Fibroblast of lung (primary cell): ENCODE measurements around the gene PSPN. TPM values are rescaled to one million over a fixed set of nuclear protein-coding genes. Genes with fewer than 3 reads are reported as not detected.

Experiments used
- DNase-seq, 2 donors: peaks; one replicate each; pipeline versions ENCODE4 v3.0.0 to v3.0.0-alpha.2; 2010; ENCODE audit warnings: low read depth in 2 of 2
- H2AFZ ChIP-seq: 2 replicates; pipeline ENCODE4 v1.5.1; 2012; ENCODE audit warnings: low read length, control low read depth, inconsistent platforms
- H3K27ac ChIP-seq: 2 replicates; pipeline ENCODE4 v1.5.1; 2011; ENCODE audit warnings: low read length, control low read depth; ENCODE audit not compliant: insufficient read depth
- H3K27me3 ChIP-seq: 2 replicates; pipeline ENCODE4 v1.5.1; 2011; ENCODE audit warnings: mild to moderate bottlenecking, low read length; ENCODE audit not compliant: control insufficient read depth, insufficient read depth
- H3K36me3 ChIP-seq: 2 replicates; pipeline ENCODE4 v1.5.1; 2011; ENCODE audit warnings: low read length; ENCODE audit not compliant: control insufficient read depth, insufficient read depth
- H3K4me1 ChIP-seq: 2 replicates; pipeline ENCODE4 v1.5.1; 2011; ENCODE audit warnings: low read length; ENCODE audit not compliant: control insufficient read depth, insufficient read depth; ENCODE audit errors: extremely low read depth
- H3K4me2 ChIP-seq: 2 replicates; pipeline ENCODE4 v1.5.1; 2011; ENCODE audit warnings: low read length, control low read depth; ENCODE audit not compliant: insufficient read depth; ENCODE audit errors: extremely low read depth
- H3K4me3 ChIP-seq, 4 experiments: fragments of 200-600 bp in 1 of 4; sonication (generic) in 1 of 4; replicated peaks in 1 of 4; 2 replicates each; pipeline ENCODE4 v1.5.1; 2011 to 2016; ENCODE audit warnings: low read length in 4 of 4, low read depth in 3 of 4, mild to moderate bottlenecking in 3 of 4, control low read depth in 2 of 4, inconsistent platforms in 1 of 4, mixed read lengths in 1 of 4; ENCODE audit not compliant: insufficient read depth in 1 of 4; ENCODE audit errors: control extremely low read depth in 1 of 4
- H3K79me2 ChIP-seq: 2 replicates; pipeline ENCODE4 v1.5.1; 2012; ENCODE audit warnings: mild to moderate bottlenecking, low read length, inconsistent platforms; ENCODE audit not compliant: control insufficient read depth, insufficient read depth
- H3K9ac ChIP-seq: 2 replicates; pipeline ENCODE4 v1.5.1; 2011; ENCODE audit warnings: mild to moderate bottlenecking, low read length, control low read depth; ENCODE audit not compliant: insufficient read depth
- H3K9me3 ChIP-seq: 2 replicates; pipeline ENCODE4 v1.5.1; 2012; ENCODE audit warnings: low read depth, low read length; ENCODE audit not compliant: control insufficient read depth, insufficient read depth
- H4K20me1 ChIP-seq: 2 replicates; pipeline ENCODE4 v1.5.1; 2011; ENCODE audit warnings: low read length; ENCODE audit not compliant: control insufficient read depth, insufficient read depth; ENCODE audit errors: extremely low read depth
- EZH2 ChIP-seq: IDR thresholded peaks from 2 replicates; pipeline ENCODE4 v1.5.1; 2012; ENCODE audit warnings: low read length, control low read depth, mild to moderate bottlenecking; ENCODE audit errors: missing control alignments
- polyA minus RNA-seq: library from RNA; depleted of rRNA, polyadenylated mRNA; stranded (reverse); fragments of >200 nt; gene quantifications from 2 replicates; pipeline ENCODE4 v1.2.3, GENCODE V29; 2011; ENCODE audit warnings: low replicate concordance
- polyA plus RNA-seq, 2 donors: library from polyadenylated mRNA; depleted of rRNA in 1 of 2; stranded (reverse) in 1 of 2; unstranded in 1 of 2; fragments of >200 nt; gene quantifications; 2 replicates each; pipeline ENCODE4 v1.2.1, GENCODE V29; 2011 to 2012; ENCODE audit warnings: missing spikeins in 1 of 2
- total RNA-seq: library from RNA; depleted of rRNA; stranded (reverse); fragments of >200 nt; gene quantifications from 2 replicates; pipeline ENCODE4 v1.2.1, GENCODE V29; 2014
- TF ChIP-seq, protein P1 (sequence below), 2 donors: IDR thresholded peaks in 1 of 2; conservative IDR thresholded peaks in 1 of 2; 1 replicate in 1 of 2; 2 replicates in 1 of 2; pipeline ENCODE4 v1.5.1; 2011 to 2012; ENCODE audit warnings: low read length in 2 of 2, control low read depth in 1 of 2, inconsistent platforms in 1 of 2, low read depth in 1 of 2, mild to moderate bottlenecking in 1 of 2

Gene PSPN
- total RNA-seq = 0.99 and 1.8 TPM in 2 replicates
- 0.25 and 0.36 TPM in 2 replicates for polyA plus RNA-seq
- 0.72 and 0.74 TPM in 2 replicates for polyA plus RNA-seq (2012)
- 0.85 and 1.3 TPM in 2 replicates for polyA minus RNA-seq

DNA sequence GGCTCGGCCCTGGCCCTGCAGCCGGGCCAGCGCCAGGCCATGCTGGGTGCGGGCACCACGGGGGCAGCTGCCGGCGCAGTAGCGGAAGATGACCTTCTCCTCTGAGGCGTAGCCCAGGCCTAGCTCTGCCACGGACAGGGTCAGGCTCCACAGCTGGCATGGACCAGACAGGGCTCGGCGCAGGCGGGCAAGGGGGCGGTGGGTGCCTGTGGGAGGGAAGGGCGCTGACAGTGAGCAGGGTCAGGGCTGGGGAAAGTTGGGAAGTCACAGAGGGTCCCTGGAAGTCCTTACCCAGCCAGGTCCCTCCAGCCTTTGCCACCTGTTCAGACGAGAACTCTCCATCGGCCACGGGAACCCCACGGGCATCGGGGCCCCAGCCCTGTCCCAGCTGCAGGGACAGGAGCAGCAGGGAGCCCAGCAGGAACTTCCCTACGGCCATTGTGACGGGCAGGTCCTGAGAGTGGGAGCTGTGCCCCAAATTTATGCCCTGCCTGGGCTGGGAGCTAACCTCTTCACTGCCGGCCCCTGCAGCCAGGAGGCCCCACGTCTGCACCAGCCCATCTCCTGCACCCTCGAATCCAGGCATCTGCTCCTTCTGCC, at the start of gene PSPN:
TSS of gene PSPN (minus strand) at position 523 of the 600 bp plus-strand sequence. CDS start at position 439, 84 bp downstream.
- Histone ChIP-seq H3K4me1 (peaks cover 5% of the 10 kb centered on the region), H4K20me1 (no peaks in the 10 kb centered on the region), H2AFZ (no peak within 1 kb of the TSS)

DNA sequence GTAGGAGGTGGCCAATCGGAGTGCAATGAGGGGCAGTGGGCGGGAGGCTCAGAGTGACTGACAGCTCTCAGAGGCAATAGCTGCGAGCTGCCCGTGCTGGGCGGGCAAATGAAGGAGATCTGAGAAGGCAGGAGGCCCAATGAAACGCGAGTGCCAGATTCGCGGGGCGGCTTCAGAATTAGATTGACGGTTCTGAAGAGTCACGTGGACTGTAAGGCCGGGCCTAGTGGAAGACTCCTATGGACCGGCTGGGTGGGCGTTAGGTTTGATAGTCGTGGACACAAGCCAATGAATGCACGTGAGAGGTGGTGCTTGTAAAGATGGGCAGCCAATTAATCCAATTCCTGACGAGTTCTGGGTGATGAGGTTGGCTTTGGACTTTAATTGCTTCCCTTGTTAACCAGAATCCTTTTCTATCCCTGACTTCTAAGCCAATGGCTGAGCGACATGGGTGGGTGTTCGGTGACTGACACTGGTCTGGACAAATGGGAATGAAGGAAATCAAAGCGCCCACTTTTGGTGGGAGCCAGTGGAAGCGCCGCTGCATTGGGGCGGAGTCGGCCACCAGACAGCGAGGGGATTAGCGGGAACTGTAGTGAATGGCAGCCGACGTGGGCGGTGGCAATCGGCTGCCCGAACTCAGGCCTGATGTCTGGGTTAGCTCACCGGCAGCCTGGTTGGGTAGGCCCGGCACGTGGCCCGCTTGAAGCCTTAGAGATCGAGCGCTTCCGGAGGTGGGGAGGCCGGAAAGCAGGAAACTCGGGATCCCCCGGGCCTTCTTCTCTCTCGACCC, 49.4 kb upstream of the PSPN start:
- Histone ChIP-seq H3K36me3 (peaks cover 13% of the 10 kb centered on the region), H3K4me1 (peaks cover 4% of the 10 kb centered on the region), H3K27me3 (peaks cover 3% of the 10 kb centered on the region), H3K9me3 (no peaks in the 10 kb centered on the region), H3K4me2 (no peak overlapping the region), H4K20me1 (peaks cover 6% of the 10 kb centered on the region), H3K9ac (no peak overlapping the region), H2AFZ (peak overlapping the region; percentile 0), H3K4me3 (peak overlapping the region in 1 of 4 experiments; percentile 20), H3K27ac (peak overlapping the region; percentile 23), H3K79me2 (peaks cover 40% of the 10 kb centered on the region)
- peak; percentile 100 for DNase-seq
- no peak for TF ChIP-seq EZH2
- TF ChIP-seq, protein P1, sequence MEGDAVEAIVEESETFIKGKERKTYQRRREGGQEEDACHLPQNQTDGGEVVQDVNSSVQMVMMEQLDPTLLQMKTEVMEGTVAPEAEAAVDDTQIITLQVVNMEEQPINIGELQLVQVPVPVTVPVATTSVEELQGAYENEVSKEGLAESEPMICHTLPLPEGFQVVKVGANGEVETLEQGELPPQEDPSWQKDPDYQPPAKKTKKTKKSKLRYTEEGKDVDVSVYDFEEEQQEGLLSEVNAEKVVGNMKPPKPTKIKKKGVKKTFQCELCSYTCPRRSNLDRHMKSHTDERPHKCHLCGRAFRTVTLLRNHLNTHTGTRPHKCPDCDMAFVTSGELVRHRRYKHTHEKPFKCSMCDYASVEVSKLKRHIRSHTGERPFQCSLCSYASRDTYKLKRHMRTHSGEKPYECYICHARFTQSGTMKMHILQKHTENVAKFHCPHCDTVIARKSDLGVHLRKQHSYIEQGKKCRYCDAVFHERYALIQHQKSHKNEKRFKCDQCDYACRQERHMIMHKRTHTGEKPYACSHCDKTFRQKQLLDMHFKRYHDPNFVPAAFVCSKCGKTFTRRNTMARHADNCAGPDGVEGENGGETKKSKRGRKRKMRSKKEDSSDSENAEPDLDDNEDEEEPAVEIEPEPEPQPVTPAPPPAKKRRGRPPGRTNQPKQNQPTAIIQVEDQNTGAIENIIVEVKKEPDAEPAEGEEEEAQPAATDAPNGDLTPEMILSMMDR (conservative IDR thresholded peaks at IDR 0.05 in 1 of 2, IDR thresholded peaks at IDR 0.05 in 1 of 2; ENCODE audit: low read depth in 1 of 2, low read length in 2 of 2) = no peak

More for the DNA sequence above, at the start of gene PSPN:
- H3K9ac ChIP-seq = no peak within 1 kb of the TSS
- no peak within 1 kb of the TSS for H3K27ac ChIP-seq
- peaks cover 9% of the 10 kb centered on the region for H3K36me3 ChIP-seq
- H3K4me2 ChIP-seq = no peak within 1 kb of the TSS
- no peaks in the 10 kb centered on the region for H3K9me3 ChIP-seq
- no peak for DNase-seq
- H3K4me3 ChIP-seq = no peak within 1 kb of the TSS
- H3K79me2 ChIP-seq = no peaks in the 10 kb centered on the region
- TF ChIP-seq, protein P1 (conservative IDR thresholded peaks at IDR 0.05 in 1 of 2, IDR thresholded peaks at IDR 0.05 in 1 of 2; ENCODE audit: low read depth in 1 of 2, low read length in 2 of 2) = no peak
- no peak for TF ChIP-seq EZH2
- H3K27me3 ChIP-seq = no peaks in the 10 kb centered on the region

DNA sequence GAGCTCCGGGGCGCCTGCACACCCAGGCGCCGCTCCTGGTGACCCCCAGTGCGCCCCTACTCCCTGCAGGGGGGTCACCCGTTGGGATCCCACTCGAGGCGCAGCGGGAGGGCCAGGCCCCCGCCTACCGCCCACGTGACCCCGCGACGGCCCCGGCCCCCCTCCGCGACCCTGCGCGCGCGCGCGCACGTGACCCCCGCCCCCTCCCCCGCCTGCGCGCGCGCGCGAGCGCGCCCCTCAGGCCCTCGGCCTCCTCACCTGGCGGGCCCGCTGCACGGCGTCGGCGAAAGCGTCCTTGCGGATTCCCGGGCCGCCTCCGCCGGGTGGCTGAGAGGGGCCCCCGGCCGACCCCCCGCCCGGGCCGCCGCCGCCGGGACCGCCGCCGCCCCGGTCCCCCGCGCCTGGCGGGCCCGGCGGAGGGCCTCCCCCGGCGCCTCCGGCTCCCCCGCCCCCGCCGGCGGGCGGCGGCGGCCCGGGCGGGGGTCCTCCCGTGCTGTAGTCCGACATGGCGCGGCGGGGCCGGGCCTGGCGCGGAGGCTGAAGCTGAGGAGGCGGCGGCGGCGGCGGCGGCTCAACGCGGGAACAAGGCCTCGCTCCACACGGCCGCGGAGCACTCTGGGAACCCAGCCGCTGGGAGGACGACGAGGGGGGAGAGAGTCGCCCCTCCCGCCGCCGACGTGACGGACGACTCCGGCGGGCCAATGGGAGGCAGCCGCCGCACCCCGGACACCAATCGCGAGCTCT, 48.6 kb upstream of the PSPN start, which contains the start of gene KHSRP:
TSS of gene KHSRP (minus strand) at position 617 of the 744 bp plus-strand sequence. CDS start at position 507, 110 bp downstream.
- Histone ChIP-seq H3K36me3 (peaks cover 19% of the 10 kb centered on the region), H2AFZ (peak within 1 kb of the TSS; percentile 0), H3K4me1 (peaks cover 4% of the 10 kb centered on the region), H3K27me3 (peaks cover 1% of the 10 kb centered on the region), H3K4me2 (peak within 1 kb of the TSS; percentile 82), H3K27ac (peak within 1 kb of the TSS; percentile 78), H3K79me2 (peaks cover 47% of the 10 kb centered on the region), H3K4me3 (peak within 1 kb of the TSS; percentile 79 to 95 (median 88)), H3K9me3 (no peaks in the 10 kb centered on the region), H4K20me1 (peaks cover 6% of the 10 kb centered on the region), H3K9ac (peak within 1 kb of the TSS; percentile 72)
- no peak for DNase-seq
- TF ChIP-seq, protein P1 (conservative IDR thresholded peaks at IDR 0.05 in 1 of 2, IDR thresholded peaks at IDR 0.05 in 1 of 2; ENCODE audit: low read depth in 1 of 2, low read length in 2 of 2) = no peak
- TF ChIP-seq EZH2 = no peak
